Mesothelial cell of epicardium (in vitro differentiated cells): ENCODE results near the gene CLIC5. TPM values are rescaled to one million over a fixed set of nuclear protein-coding genes. Genes with fewer than 3 reads are reported as not detected.

Experiments used
- DNase-seq, 2 experiments: peaks; one replicate each; pipeline ENCODE4 v3.0.0; 2021; ENCODE audit warnings: low spot score in 2 of 2; ENCODE audit not compliant: unreplicated experiment in 2 of 2
- H3K27ac Mint-ChIP-seq: 2 replicates; pipeline ENCODE4 v1.8.0; 2021; ENCODE audit warnings: mixed read lengths
- H3K27me3 Mint-ChIP-seq: 2 replicates; pipeline ENCODE4 v1.8.0; 2021; ENCODE audit warnings: low read depth, mixed read lengths
- H3K36me3 Mint-ChIP-seq: 2 replicates; pipeline ENCODE4 v1.8.0; 2021; ENCODE audit warnings: mixed read lengths
- H3K4me1 Mint-ChIP-seq: 2 replicates; pipeline ENCODE4 v1.8.0; 2021; ENCODE audit warnings: mixed read lengths
- H3K4me3 Mint-ChIP-seq: 2 replicates; pipeline ENCODE4 v1.8.0; 2021; ENCODE audit warnings: mild to moderate bottlenecking, moderate library complexity, mixed read lengths
- H3K9me3 Mint-ChIP-seq: 2 replicates; pipeline ENCODE4 v1.8.0; 2021; ENCODE audit warnings: mixed read lengths
- total RNA-seq: library from RNA; stranded (reverse); gene quantifications from 3 replicates; pipeline ENCODE4 v1.2.1, GENCODE V29; 2021
- TF ChIP-seq, protein P1 (sequence below): fragments of 200-600 bp; sonication (generic); IDR thresholded peaks from one replicate; pipeline ENCODE4 v1.5.0; 2021; ENCODE audit warnings: antibody characterized with exemption; ENCODE audit not compliant: unreplicated experiment

The CLIC5 gene
- total RNA-seq, 1 donor from 2014 or later = 1.8 TPM

DNA sequence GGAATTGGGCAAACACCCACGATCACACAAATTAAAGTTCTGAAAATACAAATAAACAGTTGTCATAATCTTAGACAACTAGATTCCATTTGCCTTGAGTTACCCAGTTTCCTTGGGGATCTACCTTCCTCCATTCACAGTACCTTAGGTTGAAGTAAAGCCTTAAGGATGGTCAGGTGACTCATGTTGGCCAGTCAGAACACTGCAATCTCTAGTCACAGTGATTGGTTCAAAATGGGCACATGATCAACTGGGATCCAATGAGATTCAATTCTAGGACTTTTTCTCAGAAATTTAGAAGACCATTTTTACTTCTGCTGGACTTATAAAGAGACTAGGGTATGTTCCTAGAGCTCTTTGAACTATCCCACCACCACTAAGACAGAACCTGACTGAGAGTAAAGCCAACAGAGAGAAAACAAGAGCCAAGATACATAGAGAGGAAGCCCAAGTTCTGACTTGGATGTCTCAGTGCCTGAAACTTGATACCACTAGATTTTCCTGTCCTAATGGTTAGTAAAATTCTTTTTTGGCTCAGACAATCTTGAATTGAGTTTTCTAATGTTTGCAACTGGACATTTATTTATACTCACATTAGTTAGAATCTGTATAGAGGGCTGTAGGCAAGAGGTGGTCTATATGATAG is 8.6 kb upstream of the CLIC5 start:
- Mint-ChIP-seq H3K27ac (no peak overlapping the region), H3K4me1 (peaks cover 6% of the 10 kb centered on the region), H3K9me3 (peaks cover 7% of the 10 kb centered on the region), H3K4me3 (no peak overlapping the region), H3K27me3 (peaks cover 5% of the 10 kb centered on the region), H3K36me3 (no peaks in the 10 kb centered on the region)
- DNase-seq = no peak
- TF ChIP-seq, protein P1, sequence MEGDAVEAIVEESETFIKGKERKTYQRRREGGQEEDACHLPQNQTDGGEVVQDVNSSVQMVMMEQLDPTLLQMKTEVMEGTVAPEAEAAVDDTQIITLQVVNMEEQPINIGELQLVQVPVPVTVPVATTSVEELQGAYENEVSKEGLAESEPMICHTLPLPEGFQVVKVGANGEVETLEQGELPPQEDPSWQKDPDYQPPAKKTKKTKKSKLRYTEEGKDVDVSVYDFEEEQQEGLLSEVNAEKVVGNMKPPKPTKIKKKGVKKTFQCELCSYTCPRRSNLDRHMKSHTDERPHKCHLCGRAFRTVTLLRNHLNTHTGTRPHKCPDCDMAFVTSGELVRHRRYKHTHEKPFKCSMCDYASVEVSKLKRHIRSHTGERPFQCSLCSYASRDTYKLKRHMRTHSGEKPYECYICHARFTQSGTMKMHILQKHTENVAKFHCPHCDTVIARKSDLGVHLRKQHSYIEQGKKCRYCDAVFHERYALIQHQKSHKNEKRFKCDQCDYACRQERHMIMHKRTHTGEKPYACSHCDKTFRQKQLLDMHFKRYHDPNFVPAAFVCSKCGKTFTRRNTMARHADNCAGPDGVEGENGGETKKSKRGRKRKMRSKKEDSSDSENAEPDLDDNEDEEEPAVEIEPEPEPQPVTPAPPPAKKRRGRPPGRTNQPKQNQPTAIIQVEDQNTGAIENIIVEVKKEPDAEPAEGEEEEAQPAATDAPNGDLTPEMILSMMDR = no peak

GRCh38 chr6:46023216-46023915 is 7.7 kb upstream of the CLIC5 start:
- TF ChIP-seq, protein P1 = no peak
- Mint-ChIP-seq H3K27me3 (peaks cover 7% of the 10 kb centered on the region), H3K36me3 (no peaks in the 10 kb centered on the region), H3K4me1 (peaks cover 6% of the 10 kb centered on the region), H3K27ac (no peak overlapping the region), H3K4me3 (no peak overlapping the region), H3K9me3 (peaks cover 7% of the 10 kb centered on the region)
- no peak for DNase-seq

- Mint-ChIP-seq H3K4me3 (no peak overlapping the region), H3K27ac (no peak overlapping the region), H3K36me3 (no peaks in the 10 kb centered on the region), H3K27me3 (peaks cover 17% of the 10 kb centered on the region), H3K4me1 (peaks cover 6% of the 10 kb centered on the region), H3K9me3 (peaks cover 7% of the 10 kb centered on the region)
- TF ChIP-seq, protein P1 = no peak
- no peak for DNase-seq
These were observed 6.7 kb upstream of the CLIC5 start for GRCh38 chr6:46022106-46022948.

GRCh38 chr6:46017726-46018125 is 2.1 kb upstream of the CLIC5 start:
- no peak overlapping the region for H3K27ac Mint-ChIP-seq
- TF ChIP-seq, protein P1 = no peak
- no peaks in the 10 kb centered on the region for H3K9me3 Mint-ChIP-seq
- H3K4me1 Mint-ChIP-seq = peaks cover 18% of the 10 kb centered on the region
- no peak for DNase-seq
- no peaks in the 10 kb centered on the region for H3K36me3 Mint-ChIP-seq
- no peak overlapping the region for H3K4me3 Mint-ChIP-seq
- H3K27me3 Mint-ChIP-seq = peaks cover 54% of the 10 kb centered on the region

GRCh38 chr6:46016063-46016608 is 476 bp upstream of the CLIC5 start:
- Mint-ChIP-seq H3K27ac (no peak overlapping the region), H3K4me1 (peaks cover 23% of the 10 kb centered on the region), H3K27me3 (peaks cover 60% of the 10 kb centered on the region), H3K9me3 (no peaks in the 10 kb centered on the region), H3K36me3 (no peaks in the 10 kb centered on the region), H3K4me3 (peak overlapping the region; percentile 43)
- DNase-seq = no peak
- TF ChIP-seq, protein P1 = no peak
